Measurements from ENCODE around the gene MAU2.

DNA sequence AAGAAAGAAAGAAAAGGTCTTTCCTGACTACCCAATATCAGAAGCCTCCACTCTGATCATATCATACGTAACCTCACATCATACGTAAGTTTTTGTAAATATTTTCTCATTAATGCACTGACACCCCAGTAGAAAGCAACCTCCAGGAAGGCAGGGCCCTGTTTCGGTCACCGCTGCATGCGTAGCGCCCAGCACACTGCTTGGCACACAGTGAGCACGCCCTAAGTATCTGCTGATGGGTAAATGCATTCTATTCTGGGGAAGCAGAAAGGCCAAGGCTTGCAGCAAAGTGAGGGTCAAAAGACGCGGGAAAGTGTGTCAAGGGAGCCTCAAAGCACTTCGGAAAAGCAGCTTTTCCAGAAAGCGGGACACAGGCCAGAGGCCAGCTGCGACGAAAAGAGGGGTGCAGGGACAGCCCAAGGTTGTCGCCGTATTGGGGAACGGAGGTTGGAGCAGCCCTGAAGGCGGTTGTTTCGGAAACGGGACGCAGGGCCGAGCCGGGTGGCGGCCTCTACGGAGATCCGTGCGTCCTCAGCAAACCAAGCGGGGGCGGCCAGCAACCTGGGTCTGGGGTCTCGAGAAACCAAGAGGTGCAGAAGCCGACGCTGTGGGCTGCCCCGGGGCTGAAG is 783 bp upstream of the MAU2 start:
- no peak for TF ChIP-seq GATA2 (IDR thresholded peaks at IDR 0.05; ENCODE audit: low read depth, low read length)
- no peak for TF ChIP-seq GATA3 (IDR thresholded peaks at IDR 0.05; ENCODE audit: low read depth, low read length)
